Right lobe of liver (tissue), 6 donors: ENCODE results near the gene SRPK3. TPM values are rescaled to one million over a fixed set of nuclear protein-coding genes. Genes with fewer than 3 reads are reported as not detected.

Source experiments
- ATAC-seq, 4 donors: fragments of 200-7000 bp; cut with Tn5 transposase; one replicate each; pipeline ENCODE4 v1.9.1; 2020; ENCODE audit warnings: mild to moderate bottlenecking in 4 of 4, moderate library complexity in 4 of 4
- DNase-seq, 3 donors: peaks; one replicate each; pipeline ENCODE4 v3.0.0-alpha.2; 2020
- H3K27ac ChIP-seq, 3 donors: fragments of 200-600 bp; one replicate each; pipeline ENCODE4 v1.8.0; 2022
- H3K27me3 ChIP-seq, 2 donors: fragments of 200-600 bp; one replicate each; pipeline ENCODE4 v1.8.0; 2022
- H3K36me3 ChIP-seq, 4 donors: fragments of 200-600 bp; sonication (generic) in 1 of 4; one replicate each; pipeline versions ENCODE4 v1.5.1 to v1.8.0; 2017 to 2022; ENCODE audit warnings: control low read depth in 1 of 4
- H3K4me1 ChIP-seq, 4 donors: fragments of 200-600 bp; sonication (generic) in 1 of 4; one replicate each; pipeline versions ENCODE4 v1.5.1 to v1.8.0; 2017 to 2022; ENCODE audit warnings: control low read depth in 1 of 4
- H3K4me3 ChIP-seq, 3 donors: fragments of 200-600 bp; one replicate each; pipeline ENCODE4 v1.8.0; 2022
- H3K9me3 ChIP-seq, 4 donors: fragments of 200-600 bp; sonication (generic) in 1 of 4; one replicate each; pipeline versions ENCODE4 v1.5.1 to v1.8.0; 2017 to 2022; ENCODE audit warnings: control low read depth in 1 of 4
- CTCF ChIP-seq, 4 donors: fragments of 200-600 bp in 3 of 4; fragments of 450-650 bp in 1 of 4; IDR thresholded peaks; one replicate each; pipeline versions ENCODE4 v1.5.1 to v1.8.0; 2016 to 2022; ENCODE audit warnings: antibody characterized with exemption in 4 of 4, mild to moderate bottlenecking in 2 of 4
- POLR2A ChIP-seq: fragments of 450-650 bp; IDR thresholded peaks from one replicate; pipeline ENCODE4 v1.6.1; 2017; ENCODE audit warnings: antibody characterized with exemption, mild to moderate bottlenecking
- WGBS: methylation state at CpG from one replicate; pipeline ENCODE4 v1.1.6; 2018; ENCODE audit warnings: low coverage, low lambda C conversion rate; ENCODE audit not compliant: insufficient coverage; ENCODE audit errors: missing lambda C conversion rate; 5-methylcytosine and 5-hydroxymethylcytosine counted together
- intact Hi-C, 2 donors: fragments of 100-400 bp; cut with DNase I; formaldehyde crosslinking; loops; one replicate each; pipeline versions ENCODE4 v1.11.2 to v1.14.1; 2022
- total RNA-seq, 6 experiments: library from RNA; depleted of rRNA in 2 of 6; stranded (reverse); fragments of >200 nt in 2 of 6; fragmentation: NEBNext Ultra II Directional in 3 of 6; extraction: Animal tissue kit (Norgen Biotek cat#: 25700) in 3 of 6; gene quantifications; one replicate each; pipeline versions ENCODE4 v1.1.0 to v1.2.4, GENCODE V29; 2016 to 2023
- donor health status: DM: no; HTN: yes; CAD: no.
- donor health status: DM: no; HTN: no; CAD: no.
- donor health status: DM: no; HTN: no; CAD: no.
- donor health status: DM: no; HTN: yes; CAD: no.
- donor health status: DM: no; HTN: yes; CAD: no.

Gene SRPK3
- total RNA-seq, 6 experiments from 2014 or later = not detected

- Histone ChIP-seq H3K27me3 (no peaks in the 10 kb centered on the region), H3K4me3 (no peak overlapping the region), H3K36me3 (peaks cover 0 to 7% (median 2%) of the 10 kb centered on the region in 4 donors), H3K9me3 (no peaks in the 10 kb centered on the region), H3K4me1 (no peaks in the 10 kb centered on the region), H3K27ac (no peak overlapping the region)
- intact Hi-C loops = no loop called here
- TF ChIP-seq POLR2A (no peak), CTCF (IDR thresholded peaks at IDR 0.05) (no peak)
- DNase-seq (no peak), ATAC-seq (peak in 1 of 4 donors; percentile 4)
- 69% methylated on average over 5 of the region's 24 CpGs for WGBS
These were observed 2.7 kb downstream of the SRPK3 start for GRCh38 chrX:153783378-153784013.

- DNase-seq = no peak
- WGBS = 60% methylated on average over 1 of the region's 27 CpGs
- Histone ChIP-seq H3K9me3 (no peaks in the 10 kb centered on the region), H3K36me3 (peaks cover 0 to 7% (median 2%) of the 10 kb centered on the region in 4 donors), H3K4me3 (no peak overlapping the region), H3K27ac (no peak overlapping the region), H3K27me3 (no peaks in the 10 kb centered on the region), H3K4me1 (no peaks in the 10 kb centered on the region)
- ATAC-seq = no peak
- intact Hi-C loops = no loop called here
- TF ChIP-seq POLR2A (no peak), CTCF (IDR thresholded peaks at IDR 0.05) (no peak)
These were observed 3.6 kb downstream of the SRPK3 start for GRCh38 chrX:153784325-153784967.

GRCh38 chrX:153786669-153787068 is 5.8 kb downstream of the SRPK3 start:
- WGBS = 88% methylated on average over 3 of the region's 15 CpGs
- H3K9me3 ChIP-seq = no peaks in the 10 kb centered on the region

GRCh38 chrX:153789654-153790053 is 8.8 kb downstream of the SRPK3 start:
- Histone ChIP-seq H3K27ac (no peak overlapping the region), H3K4me1 (no peaks in the 10 kb centered on the region), H3K36me3 (peaks cover 0 to 7% (median 2%) of the 10 kb centered on the region in 4 donors), H3K27me3 (no peaks in the 10 kb centered on the region), H3K9me3 (no peaks in the 10 kb centered on the region), H3K4me3 (no peak overlapping the region)
- DNase-seq (no peak), ATAC-seq (no peak)
- TF ChIP-seq POLR2A = no peak
- no peak for TF ChIP-seq CTCF (IDR thresholded peaks at IDR 0.05)
- WGBS = 89% methylated on average over 4 of the region's 12 CpGs
- intact Hi-C loops = no loop called here

More at GRCh38 chrX:153786669-153787068, 5.8 kb downstream of the SRPK3 start:
- no peaks in the 10 kb centered on the region for H3K4me1 ChIP-seq
- no peak overlapping the region for H3K4me3 ChIP-seq
- peaks cover 0 to 7% (median 2%) of the 10 kb centered on the region in 4 donors for H3K36me3 ChIP-seq
- H3K27me3 ChIP-seq = no peaks in the 10 kb centered on the region
- no peak for TF ChIP-seq CTCF (IDR thresholded peaks at IDR 0.05)
- no peak for TF ChIP-seq POLR2A
- no peak for DNase-seq
- ATAC-seq = no peak
- intact Hi-C loops = no loop called here
- H3K27ac ChIP-seq = no peak overlapping the region
